ENCODE data around the gene SLIT2. TPM values are rescaled to one million over a fixed set of nuclear protein-coding genes. Genes with fewer than 3 reads are reported as not detected.
A peak's percentile ranks its signal among the peaks of the same experiment; 100 is the strongest.

Gene SLIT2
- total RNA-seq, 2 experiments from 2014 or later, result not detected

- TF ChIP-seq CTCF (conservative IDR thresholded peaks at IDR 0.05; ENCODE audit: low read length) (no peak), EZH2phosphoT487 (IDR thresholded peaks at IDR 0.05; ENCODE audit: borderline replicate concordance, low read depth, low read length) (no peak)
- no peak for DNase-seq (ENCODE audit: low spot score)
- no peaks in the 10 kb centered on the region for H3K36me3 ChIP-seq (ENCODE audit: insufficient read depth, low read length)
- no TSS peak for BruUV-seq (replicated peaks)
- H3K9me3 ChIP-seq (ENCODE audit: low read length), result no peaks in the 10 kb centered on the region
- no peak overlapping the region for H3K4me3 ChIP-seq (ENCODE audit: low read depth, low read length, poor library complexity, severe bottlenecking)
- H3K4me1 ChIP-seq (ENCODE audit: insufficient read depth, low read length, poor library complexity, severe bottlenecking), result no peaks in the 10 kb centered on the region
- no peak overlapping the region for H3K4me2 ChIP-seq (ENCODE audit: low read length)
- H2AFZ ChIP-seq (ENCODE audit: low read length), result no peak overlapping the region
- H3K79me2 ChIP-seq (ENCODE audit: insufficient read depth, low read depth, low read length), result no peaks in the 10 kb centered on the region
- H4K20me1 ChIP-seq (ENCODE audit: insufficient read depth, low read length), result no peaks in the 10 kb centered on the region
- ChIA-PET POLR2A (interaction anchor here (1.0 kb wide), 1 partner anchor 11 kb away, joined by 5 read pairs; no protein-coding TSS in a partner anchor), CTCF (ENCODE audit: unreplicated experiment) (no interaction called here)
- no peaks in the 10 kb centered on the region for H3K9me2 ChIP-seq (ENCODE audit: insufficient read depth, low read length)
- intact Hi-C loops (cut with micrococcal nuclease; ENCODE audit: unreplicated experiment), result no loop called here
- H3K27ac ChIP-seq (ENCODE audit: low read depth, low read length, poor library complexity, severe bottlenecking), result no peak overlapping the region
Measured at GRCh38 chr4:20298986-20299385, 47.3 kb downstream of the SLIT2 start.

- POLR2A ChIA-PET, result interaction anchor here (1.0 kb wide), 1 partner anchor 12 kb away, joined by 5 read pairs; no protein-coding TSS in a partner anchor
- no peaks in the 10 kb centered on the region for H4K20me1 ChIP-seq (ENCODE audit: insufficient read depth, low read length)
- peak; percentile 13 for DNase-seq (ENCODE audit: low spot score)
Measured at GRCh38 chr4:20299515-20299914, 47.8 kb downstream of the SLIT2 start.

More at GRCh38 chr4:20299515-20299914, 47.8 kb downstream of the SLIT2 start:
- intact Hi-C loops (cut with micrococcal nuclease; ENCODE audit: unreplicated experiment), result no loop called here
- Histone ChIP-seq H3K9me2 (ENCODE audit: insufficient read depth, low read length) (no peaks in the 10 kb centered on the region), H3K27ac (ENCODE audit: low read depth, low read length, poor library complexity, severe bottlenecking) (no peak overlapping the region), H3K9me3 (ENCODE audit: low read length) (no peaks in the 10 kb centered on the region), H3K4me2 (ENCODE audit: low read length) (no peak overlapping the region), H3K4me3 (ENCODE audit: low read depth, low read length, poor library complexity, severe bottlenecking) (no peak overlapping the region), H3K36me3 (ENCODE audit: insufficient read depth, low read length) (no peaks in the 10 kb centered on the region), H2AFZ (ENCODE audit: low read length) (no peak overlapping the region), H3K79me2 (ENCODE audit: insufficient read depth, low read depth, low read length) (no peaks in the 10 kb centered on the region), H3K4me1 (ENCODE audit: insufficient read depth, low read length, poor library complexity, severe bottlenecking) (no peaks in the 10 kb centered on the region)
- CTCF ChIA-PET (ENCODE audit: unreplicated experiment), result no interaction called here
- BruUV-seq (replicated peaks), result no TSS peak
- TF ChIP-seq EZH2phosphoT487 (IDR thresholded peaks at IDR 0.05; ENCODE audit: borderline replicate concordance, low read depth, low read length), result no peak
- TF ChIP-seq CTCF (conservative IDR thresholded peaks at IDR 0.05; ENCODE audit: low read length), result peak; percentile 68
